Activated CD8-positive, alpha-beta memory T cell treated with anti-CD3 and anti-CD28 coated beads for 4 hours (primary cell): ENCODE measurements around the gene PEX11G.
A peak's percentile ranks its signal among the peaks of the same experiment; 100 is the strongest.

ENCODE experiments used
- DNase-seq, 2 donors: peaks; one replicate each; pipeline ENCODE4 v3.0.0-alpha.2; 2020; ENCODE audit warnings: low read depth in 2 of 2

Gene PEX11G

GRCh38 chr19:7488736-7489353, at the start of gene PEX11G:
TSS of gene PEX11G (minus strand) at chr19:7489035. CDS start at chr19:7489010, 25 bp downstream.
- peak; percentile 73 to 85 for DNase-seq

- DNase-seq = no peak
These were observed 47.3 kb upstream of the PEX11G start for GRCh38 chr19:7535998-7536695.

- peak; percentile 85 to 87 for DNase-seq
These were observed 46.5 kb upstream of the PEX11G start, which contains the start of gene PNPLA6 for GRCh38 chr19:7535047-7535997. TSS of gene PNPLA6 (plus strand) at chr19:7535717. CDS start at chr19:7535789, 72 bp downstream.

GRCh38 chr19:7534531-7535046, 45.8 kb upstream of the PEX11G start:
- no peak for DNase-seq

- DNase-seq = peak; percentile 70 to 71
These were observed 45.2 kb upstream of the PEX11G start for GRCh38 chr19:7533925-7534480.

- DNase-seq = no peak
These were observed 44.5 kb upstream of the PEX11G start for GRCh38 chr19:7533281-7533885.

- DNase-seq = no peak
These were observed 41.0 kb upstream of the PEX11G start for GRCh38 chr19:7529610-7530490.

- DNase-seq = no peak
These were observed 40.4 kb upstream of the PEX11G start for GRCh38 chr19:7529246-7529600.

- no peak for DNase-seq
These were observed 39.8 kb upstream of the PEX11G start for GRCh38 chr19:7528522-7529245.

- no peak for DNase-seq
These were observed 39.3 kb upstream of the PEX11G start for GRCh38 chr19:7528192-7528519.

- DNase-seq = no peak
These were observed 38.8 kb upstream of the PEX11G start for GRCh38 chr19:7527516-7528191.

GRCh38 chr19:7526059-7526929, 37.5 kb upstream of the PEX11G start:
- DNase-seq = no peak

- DNase-seq = no peak
These were observed 36.3 kb upstream of the PEX11G start for GRCh38 chr19:7524992-7525739.

GRCh38 chr19:7524523-7524922, 35.7 kb upstream of the PEX11G start:
- DNase-seq = no peak

- no peak for DNase-seq
These were observed 34.3 kb upstream of the PEX11G start for GRCh38 chr19:7522923-7523667.

GRCh38 chr19:7522072-7522922, 33.5 kb upstream of the PEX11G start, which contains the start of gene MCOLN1:
TSS of gene MCOLN1 (plus strand) at chr19:7522624. CDS start at chr19:7522751, 127 bp downstream.
- peak; percentile 98 to 99 for DNase-seq
